LHCN-M2 (cell line): ENCODE measurements around the gene E2F7. TPM values are rescaled to one million over a fixed set of nuclear protein-coding genes. Genes with fewer than 3 reads are reported as not detected.
"Not testable (repeated sequence)": the region's sequence is repeated elsewhere in the genome, so short reads cannot be mapped to it uniquely, and the experiment has no call there.

Experiments
- DNase-seq: peaks from one replicate; pipeline ENCODE4 v3.0.0-alpha.2; 2012; ENCODE audit warnings: low read depth
- polyA plus RNA-seq: library from polyadenylated mRNA; unstranded; fragments of >200 nt; gene quantifications from one replicate; pipeline ENCODE4 v1.2.1, GENCODE V29; 2012; ENCODE audit warnings: missing spikeins
- total RNA-seq: library from RNA; depleted of rRNA; stranded (reverse); fragments of >200 nt; gene quantifications from 2 replicates; pipeline ENCODE4 v1.2.3, GENCODE V29; 2014; rRNA removed

The E2F7 gene, protein sequence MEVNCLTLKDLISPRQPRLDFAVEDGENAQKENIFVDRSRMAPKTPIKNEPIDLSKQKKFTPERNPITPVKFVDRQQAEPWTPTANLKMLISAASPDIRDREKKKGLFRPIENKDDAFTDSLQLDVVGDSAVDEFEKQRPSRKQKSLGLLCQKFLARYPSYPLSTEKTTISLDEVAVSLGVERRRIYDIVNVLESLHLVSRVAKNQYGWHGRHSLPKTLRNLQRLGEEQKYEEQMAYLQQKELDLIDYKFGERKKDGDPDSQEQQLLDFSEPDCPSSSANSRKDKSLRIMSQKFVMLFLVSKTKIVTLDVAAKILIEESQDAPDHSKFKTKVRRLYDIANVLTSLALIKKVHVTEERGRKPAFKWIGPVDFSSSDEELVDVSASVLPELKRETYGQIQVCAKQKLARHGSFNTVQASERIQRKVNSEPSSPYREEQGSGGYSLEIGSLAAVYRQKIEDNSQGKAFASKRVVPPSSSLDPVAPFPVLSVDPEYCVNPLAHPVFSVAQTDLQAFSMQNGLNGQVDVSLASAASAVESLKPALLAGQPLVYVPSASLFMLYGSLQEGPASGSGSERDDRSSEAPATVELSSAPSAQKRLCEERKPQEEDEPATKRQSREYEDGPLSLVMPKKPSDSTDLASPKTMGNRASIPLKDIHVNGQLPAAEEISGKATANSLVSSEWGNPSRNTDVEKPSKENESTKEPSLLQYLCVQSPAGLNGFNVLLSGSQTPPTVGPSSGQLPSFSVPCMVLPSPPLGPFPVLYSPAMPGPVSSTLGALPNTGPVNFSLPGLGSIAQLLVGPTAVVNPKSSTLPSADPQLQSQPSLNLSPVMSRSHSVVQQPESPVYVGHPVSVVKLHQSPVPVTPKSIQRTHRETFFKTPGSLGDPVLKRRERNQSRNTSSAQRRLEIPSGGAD
- total RNA-seq, result 18.0 and 20.6 TPM in 2 replicates
- polyA plus RNA-seq, result 5.4 TPM

DNA sequence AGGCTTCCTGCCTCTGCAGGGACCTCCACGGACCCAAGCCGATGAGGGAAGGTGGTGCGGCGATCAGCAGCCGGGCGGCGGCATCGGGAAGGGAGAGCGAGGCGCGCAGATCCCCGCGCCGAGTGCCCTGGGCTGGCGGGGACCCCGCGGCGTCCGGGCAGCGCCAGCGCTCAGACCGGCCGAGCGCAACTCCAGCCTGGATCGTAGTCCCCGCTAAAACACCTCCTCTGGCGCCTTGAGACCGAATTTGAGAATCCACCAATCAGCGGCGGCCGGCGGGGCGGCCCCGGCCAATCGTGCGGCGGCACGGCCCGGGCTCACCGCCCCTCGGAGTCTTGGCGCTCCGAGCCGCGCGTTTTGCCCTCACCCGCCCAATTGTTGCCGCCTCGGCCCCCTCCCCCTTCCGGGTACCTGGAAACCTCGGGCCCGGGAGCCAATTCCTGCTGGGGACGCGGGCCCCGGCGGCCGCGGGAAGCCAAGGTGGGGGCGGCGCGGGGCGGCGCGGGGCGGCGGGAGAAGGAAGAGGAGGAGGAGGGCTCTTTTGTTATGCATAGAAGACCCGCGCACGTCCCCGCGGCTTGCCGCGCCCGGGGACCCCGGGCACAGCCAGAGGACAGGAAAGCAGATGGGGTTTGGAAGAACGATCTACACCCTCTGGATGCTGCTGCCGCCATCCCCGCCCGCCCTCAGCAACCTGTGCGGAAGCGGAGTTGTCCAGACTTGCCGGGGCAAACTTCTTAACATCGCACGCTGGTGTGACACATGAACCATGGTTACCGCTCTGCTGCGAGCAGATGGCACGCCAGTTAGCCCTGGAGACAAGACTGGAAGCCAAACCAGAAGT, at the start of gene E2F7:
E2F7 (minus strand) TSS at position 209 of the 844 bp plus-strand sequence. CDS start 934 bp downstream, outside the sequence.
- DNase-seq, result peak; percentile 92

DNA sequence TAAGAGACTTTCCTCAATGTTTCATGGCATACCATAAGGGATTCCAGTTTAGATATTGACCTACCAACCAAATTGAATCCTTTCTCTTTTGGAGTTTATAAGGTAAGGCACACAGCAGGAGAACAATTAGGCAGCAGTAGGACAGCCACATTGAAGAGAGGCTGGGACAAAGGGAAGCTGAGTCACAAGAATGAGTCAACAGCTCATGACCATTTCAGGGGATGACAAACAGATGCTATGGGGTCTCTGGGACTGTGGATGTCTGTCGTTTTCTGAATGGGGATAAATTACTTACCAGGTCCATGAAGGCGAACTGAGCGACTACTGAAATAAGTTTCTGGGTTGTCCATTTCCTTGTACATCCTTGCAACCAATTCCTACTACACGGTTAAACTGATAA, 48.6 kb upstream of the E2F7 start:
- DNase-seq, result no peak

DNA sequence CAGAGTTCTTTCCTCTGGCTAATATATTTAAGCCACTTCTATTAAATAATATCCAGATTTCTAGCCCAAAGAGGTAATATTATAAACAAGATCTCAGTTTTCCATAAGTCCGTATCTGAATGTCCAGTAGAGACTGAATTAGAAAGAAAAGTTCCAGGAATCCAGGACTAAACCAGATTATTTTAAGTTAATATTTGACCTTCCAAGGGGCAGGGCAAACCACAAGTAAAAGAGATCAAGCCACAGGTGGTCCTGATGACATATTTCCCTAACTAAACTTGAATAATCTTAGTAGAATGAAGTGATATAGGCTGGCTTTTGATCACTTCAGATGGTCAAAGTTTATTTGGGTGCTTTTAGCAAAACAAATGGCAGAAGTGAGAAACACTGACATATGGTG, 43.3 kb upstream of the E2F7 start:
- DNase-seq, result no peak

DNA sequence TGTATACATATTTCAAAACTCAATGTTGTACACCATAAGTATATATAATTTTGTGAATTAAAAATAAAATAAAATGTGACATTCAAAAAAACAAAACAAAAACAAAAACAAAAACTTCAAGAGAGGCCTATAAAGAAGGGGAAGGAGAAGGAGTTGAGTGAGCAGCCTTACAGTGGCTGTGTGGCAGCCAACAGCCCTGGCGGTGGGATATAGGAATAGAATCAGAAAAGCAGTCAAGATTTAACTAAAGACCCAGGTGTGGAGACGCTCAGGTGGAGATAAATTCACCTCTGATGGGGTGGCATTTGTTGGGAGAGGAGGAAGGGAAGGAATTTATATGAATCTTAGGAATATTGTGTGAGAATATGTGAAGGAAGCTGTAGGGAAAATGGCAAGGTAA, 41.8 kb upstream of the E2F7 start:
- no peak for DNase-seq

DNA sequence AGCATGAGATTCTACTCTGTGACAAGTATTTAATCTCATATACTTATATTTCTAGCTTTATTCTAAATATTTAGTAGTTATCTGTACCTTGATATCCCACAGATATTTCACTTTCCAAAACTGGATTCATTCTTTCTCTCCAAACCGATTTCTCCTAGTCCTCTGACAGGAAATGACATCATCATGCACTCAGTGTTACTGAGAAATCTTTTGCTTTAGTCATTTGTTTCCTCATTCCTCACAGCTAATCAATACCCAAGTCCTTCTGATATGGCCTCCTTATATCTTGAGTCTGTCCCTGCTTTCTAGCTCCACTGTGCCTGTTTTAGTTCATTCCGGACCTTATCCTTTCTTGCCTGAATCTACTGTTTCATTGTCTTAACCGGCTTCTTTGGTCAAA, 39.4 kb upstream of the E2F7 start:
- DNase-seq, result no peak

DNA sequence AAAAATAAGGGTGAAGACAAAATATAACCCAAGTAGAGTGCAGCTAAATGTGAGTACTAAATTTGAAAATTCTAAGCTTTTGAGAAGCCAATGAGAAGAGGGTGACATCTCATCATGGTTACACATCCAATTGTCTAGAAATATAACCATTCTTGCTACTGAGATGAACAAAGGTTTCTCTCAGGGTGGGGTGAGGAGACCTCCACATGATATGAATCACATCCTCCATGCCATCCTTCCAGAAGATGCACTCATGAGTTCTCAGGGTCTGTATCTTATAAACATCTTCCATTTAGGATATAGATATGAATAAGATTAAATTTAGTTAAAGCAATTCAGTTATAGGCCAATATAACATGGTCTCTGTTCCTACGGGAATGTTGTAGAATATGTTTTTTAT, 38.9 kb upstream of the E2F7 start:
- no peak for DNase-seq

DNA sequence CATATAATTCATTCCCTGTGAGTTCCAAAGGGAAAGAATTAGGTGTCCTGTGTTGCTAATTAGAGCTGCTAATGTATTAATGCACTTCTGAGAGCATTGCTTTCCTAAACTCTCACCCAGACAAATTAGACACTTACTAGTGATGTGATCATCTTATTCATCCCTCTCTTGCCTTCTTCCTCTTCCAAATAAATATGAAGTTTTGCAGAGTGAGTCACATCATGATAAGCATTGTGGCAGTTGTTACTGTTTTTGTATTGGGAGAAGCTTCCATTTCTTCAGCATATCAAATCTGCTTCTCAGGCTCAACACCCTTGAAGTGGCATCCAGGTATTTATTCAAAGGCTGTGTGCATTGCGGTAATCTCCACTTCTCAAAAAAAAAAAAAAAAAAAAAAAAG, 37.3 kb upstream of the E2F7 start:
- DNase-seq, result peak; percentile 72

DNA sequence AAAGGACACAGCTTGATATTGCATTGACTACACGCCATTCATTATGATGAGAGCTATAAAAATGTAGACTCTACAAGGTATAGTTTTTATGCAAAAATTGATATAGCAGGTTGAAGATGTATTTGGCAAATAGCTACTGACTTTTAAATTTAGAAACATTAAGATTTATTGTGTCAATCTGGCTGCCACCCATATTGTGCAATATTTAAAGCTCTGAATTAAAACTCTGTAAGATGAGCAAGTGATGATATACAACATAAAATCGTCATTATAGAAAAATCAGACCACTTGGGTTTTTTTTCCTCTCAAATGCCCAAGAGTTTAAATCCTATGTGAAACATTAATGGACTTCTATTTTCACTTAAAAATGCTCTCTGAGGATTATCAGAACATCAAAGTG, 36.8 kb upstream of the E2F7 start:
- no peak for DNase-seq

DNA sequence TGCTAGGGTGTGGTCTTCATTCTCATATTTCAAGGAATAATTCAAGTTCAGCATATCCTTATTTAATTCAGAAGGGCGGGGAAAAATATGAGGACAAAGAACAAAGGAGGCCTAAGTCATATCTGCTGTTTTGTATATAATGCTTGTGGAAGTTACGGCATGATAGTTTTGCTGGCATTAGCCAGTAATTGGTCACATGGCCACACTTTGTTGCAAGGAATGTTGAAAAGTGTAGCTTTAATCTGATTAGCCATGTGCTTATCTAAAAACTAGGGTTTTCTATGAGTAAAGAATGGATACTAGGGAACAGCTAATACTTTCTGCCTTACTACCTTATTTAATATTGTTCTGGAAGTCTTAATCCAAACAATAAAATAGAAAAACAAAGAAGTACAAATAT, 34.4 kb upstream of the E2F7 start:
- no peak for DNase-seq

DNA sequence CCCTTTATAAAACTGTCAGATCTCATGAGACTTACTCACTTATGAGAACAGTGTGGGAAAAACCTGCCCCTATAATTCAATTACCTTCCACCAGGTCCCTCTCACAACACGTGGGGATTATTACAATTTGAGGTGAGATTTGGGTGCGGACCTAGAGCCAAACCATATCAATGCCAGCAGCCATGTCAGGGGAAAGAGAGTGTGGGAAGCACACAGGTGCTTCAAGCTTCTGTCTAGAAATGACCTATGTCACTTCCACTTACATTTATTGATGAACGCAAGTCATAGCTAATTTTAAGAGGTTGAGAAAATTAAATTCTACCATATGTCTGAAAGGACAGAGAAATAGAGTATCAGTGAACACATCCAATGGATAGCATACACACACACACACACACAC, 32.5 kb upstream of the E2F7 start:
- DNase-seq, result no peak

DNA sequence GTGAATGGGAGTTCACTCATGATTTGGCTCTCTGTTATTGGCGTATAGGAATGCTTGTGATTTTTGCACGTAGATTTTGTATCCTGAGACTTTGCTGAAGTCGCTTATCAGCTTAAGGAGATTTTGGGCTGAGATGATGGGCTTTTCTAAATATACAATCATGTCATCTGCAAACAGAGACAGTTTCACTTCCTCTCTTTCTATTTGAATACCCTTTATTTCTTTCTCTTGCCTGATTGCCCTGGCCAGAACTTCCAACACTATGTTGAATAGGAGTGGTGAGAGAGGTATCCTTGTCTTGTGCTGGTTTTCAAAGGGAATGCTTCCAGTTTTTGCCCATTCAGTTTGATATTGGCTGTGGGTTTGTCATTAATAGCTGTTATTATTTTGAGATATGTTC, 26.9 kb upstream of the E2F7 start:
- DNase-seq, result not testable (repeated sequence)

DNA sequence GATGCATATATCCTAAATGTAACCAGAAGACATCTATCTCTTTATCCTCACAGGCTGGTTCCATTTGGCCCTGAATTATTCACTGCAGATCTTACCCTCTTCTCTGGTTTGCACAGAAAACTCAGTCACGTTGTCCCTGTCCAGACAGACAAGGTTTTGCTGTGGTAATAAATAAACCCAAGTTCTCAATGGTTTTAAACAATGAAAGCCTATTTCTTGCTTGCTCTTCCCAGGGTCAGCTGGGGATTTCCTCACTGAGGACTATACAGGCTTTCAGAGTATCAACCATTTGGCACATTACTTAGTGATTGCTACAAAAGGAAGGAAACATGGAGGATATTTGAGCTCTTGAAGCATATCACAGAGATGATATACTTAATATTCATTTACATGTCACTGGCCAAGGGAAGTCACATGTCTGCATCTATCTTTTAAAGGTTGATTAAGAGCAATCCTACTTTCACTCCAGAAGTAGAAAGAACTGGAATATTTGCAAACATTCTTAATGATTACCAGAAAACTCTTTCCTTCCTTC, 24.4 kb upstream of the E2F7 start:
- DNase-seq, result no peak

DNA sequence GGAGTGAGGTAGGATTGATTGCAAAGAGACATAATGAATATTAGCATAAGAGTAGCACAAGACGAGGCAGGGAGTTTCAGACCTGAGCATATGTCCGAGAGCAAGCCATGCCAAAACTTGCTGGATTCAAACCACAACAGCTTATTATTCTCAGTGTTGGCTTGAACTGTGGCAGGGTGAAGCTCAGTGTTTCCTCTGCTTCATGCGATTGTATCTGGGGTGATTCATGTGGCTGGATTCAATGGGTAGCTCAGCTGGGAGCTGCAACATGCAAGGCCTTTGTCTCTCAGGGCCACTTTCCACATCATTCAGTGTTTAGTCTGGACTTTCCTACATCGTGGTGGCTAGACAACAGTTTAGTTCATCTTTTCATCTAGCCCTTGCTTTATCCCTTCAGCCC, 22.1 kb upstream of the E2F7 start:
- DNase-seq, result peak; percentile 31

DNA sequence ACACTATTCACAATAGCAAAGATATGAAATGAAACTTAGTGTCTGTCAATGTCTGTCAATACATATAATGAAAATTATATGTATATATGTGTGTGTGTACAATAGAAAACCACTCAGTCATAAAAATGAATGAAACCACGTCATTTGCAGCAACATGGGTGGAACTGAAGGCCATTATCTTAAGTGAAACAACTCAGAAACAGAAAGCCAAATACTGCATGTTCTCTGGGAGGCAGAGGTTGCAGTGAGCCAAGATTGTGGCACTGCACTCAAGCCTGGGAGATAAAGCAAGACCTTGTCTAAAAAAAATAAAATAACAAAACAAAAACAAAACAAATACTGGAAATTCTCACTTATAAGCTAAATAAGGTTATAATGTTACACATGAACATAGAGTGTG, 16.7 kb upstream of the E2F7 start:
- DNase-seq, result no peak

DNA sequence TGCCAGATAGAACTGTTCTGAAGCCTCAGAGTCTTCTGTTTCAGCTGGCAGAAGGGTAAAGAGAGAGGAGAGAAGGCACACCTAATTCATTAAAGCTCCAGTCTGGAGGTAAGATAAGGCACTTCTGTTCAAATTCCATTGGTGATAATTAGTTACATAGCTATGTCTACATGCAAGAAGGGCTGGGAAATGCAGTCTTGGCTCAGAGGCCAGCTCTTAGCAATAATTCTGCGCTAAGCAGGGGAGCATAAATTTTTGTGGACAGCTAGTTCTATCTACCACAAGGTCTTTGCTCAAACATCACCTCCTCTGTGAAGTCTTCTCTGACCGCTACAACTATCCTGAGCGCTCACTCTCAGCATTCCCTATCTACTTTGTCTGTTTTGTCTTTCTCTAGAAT, 14.3 kb upstream of the E2F7 start:
- no peak for DNase-seq

DNA sequence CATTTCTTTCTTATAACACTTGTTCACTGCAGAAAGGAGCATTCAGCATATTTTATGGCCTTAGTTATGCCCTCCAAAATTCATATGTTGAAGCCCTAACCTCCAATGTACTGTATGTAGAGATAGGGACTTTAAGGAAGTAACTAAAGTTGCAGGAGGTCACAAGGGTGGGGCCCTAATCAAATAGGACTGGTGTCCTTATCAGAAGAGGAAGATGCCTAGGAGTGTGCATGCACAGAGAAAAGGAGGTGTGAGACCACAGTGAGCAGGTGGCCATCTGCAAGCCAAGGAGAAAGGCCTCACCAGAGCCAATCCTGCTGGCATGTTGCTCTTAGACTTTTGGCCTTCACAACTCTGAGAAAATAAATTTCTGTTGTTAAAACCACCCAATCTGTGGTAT, 12.9 kb upstream of the E2F7 start:
- no peak for DNase-seq

DNA sequence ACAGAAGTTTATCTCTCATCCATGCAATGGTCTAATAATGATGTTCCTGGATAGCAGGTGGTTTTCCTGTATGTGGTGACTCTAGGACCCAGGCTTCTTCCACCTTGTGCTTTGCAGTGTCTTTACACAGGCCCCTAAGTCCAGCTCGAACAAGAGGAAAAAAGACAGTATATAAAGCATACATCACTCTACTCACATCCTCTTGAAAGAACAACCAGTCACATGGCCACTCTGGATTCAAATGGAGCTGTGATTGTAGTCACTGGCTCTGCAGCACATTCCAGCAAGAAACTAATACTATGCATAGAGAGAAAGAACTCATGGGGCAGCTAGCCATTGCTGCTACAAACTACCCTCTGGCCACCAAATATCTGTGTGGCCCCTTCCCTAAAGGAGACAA, 11.5 kb upstream of the E2F7 start:
- DNase-seq, result no peak

DNA sequence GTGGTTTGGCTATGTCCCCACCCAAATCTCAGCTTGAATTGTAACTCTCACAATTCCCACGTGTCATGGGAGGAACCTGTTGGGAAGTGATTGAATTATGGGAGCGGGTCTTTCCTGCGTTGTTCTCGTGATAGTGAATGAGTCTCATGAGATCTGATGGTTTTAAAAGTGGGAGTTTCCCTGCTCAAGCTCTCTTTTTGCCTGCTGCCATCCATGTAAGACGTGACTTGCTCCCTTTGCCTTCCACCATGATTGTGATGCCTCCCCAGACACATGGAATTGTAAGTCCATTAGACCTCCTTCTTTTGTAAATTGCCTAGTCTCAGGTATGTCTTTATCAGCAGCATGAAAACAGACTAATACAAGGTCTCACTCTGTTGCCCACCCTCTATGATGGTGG, 8.5 kb upstream of the E2F7 start:
- not testable (repeated sequence) for DNase-seq

DNA sequence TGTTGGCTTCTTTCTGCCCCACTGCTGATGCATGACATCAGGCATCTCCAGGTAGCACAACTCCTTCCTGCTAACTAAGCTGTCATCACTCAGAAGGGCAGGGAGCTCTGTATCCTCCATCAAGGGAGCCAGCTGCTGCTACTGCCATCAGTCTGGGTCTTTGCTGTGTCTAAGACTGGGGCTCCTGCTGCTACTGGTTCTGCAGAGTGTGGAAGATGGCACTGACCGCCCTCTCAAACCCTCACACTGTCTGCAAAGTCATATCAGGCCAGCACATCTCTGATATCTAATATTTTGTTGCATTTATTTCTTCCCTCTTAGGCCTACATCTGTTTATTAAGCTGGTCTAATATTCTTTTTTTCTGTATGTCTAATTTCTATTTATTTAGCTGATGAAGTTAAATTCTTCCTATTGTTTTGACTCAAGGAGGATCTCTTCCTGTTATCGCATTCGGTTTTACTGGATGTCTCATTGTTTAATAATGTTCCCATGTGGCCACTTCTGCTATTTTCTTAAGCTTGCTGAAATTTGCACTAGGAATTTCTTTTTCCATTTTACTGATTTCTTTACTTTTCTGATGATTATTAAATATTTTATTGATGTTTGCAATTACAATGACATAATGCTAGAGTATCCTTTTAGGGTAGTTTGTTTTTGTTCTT, 7.6 kb upstream of the E2F7 start:
- peak; percentile 53 for DNase-seq

DNA sequence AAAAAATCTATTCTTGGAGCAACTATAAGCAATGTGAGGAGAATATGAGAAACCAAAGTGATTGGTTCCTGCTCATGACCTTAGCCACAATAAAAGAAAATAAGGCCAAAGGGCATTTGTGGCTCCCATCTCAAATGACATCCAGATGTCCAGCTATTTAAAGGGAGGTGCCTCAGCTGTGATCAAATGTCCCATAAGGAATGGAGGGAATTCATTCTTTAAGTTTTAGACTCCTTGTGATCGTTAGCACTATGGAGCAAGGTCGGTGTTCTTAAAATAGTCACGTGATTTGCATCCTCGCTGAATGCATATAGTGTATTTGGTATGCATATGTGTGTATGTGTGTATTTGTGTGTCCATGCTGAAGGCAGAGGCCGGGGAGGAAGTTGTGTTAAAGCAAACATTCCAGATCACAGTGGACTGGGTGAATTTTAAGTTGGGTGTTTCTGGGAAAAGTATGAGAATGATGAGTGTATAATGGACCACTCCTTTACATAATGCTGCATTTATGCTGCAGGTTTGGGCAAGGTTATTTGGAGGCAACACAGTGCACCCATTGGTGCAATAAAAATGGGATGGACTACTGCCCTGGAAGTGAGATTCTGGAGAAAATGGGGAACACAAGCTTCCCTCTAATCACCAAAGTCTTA, 5.6 kb upstream of the E2F7 start:
- DNase-seq, result peak; percentile 50
